ENCODE data around the gene PHAF1. TPM values are rescaled to one million over a fixed set of nuclear protein-coding genes. Genes with fewer than 3 reads are reported as not detected.

Gene PHAF1
- total and polyA plus RNA-seq, 4 donors: 15.5 to 32.2 (median 24.1) TPM

GRCh38 chr16:67197704-67198103, 88.0 kb downstream of the PHAF1 start:
- WGBS (ENCODE audit: insufficient coverage): 74% methylated on average over 5 of the region's 6 CpGs
- H3K36me3 ChIP-seq (ENCODE audit: control insufficient read depth, insufficient read depth, low read length): peaks cover 88% of the 10 kb centered on the region

More at GRCh38 chr16:67197704-67198103, 88.0 kb downstream of the PHAF1 start:
- Histone ChIP-seq H3K4me3 (ENCODE audit: low read depth, low read length) (no peak overlapping the region), H3K4me1 (ENCODE audit: control insufficient read depth, insufficient read depth, low read length) (peaks cover 25% of the 10 kb centered on the region), H3K9me3 (ENCODE audit: control insufficient read depth, insufficient read depth, low read length) (no peaks in the 10 kb centered on the region), H3K27me3 (ENCODE audit: control insufficient read depth, insufficient read depth, low read length) (no peaks in the 10 kb centered on the region), H3K27ac (ENCODE audit: low read depth, low read length) (no peak overlapping the region)
- DNase-seq (ENCODE audit: low read depth in 4 of 6, low spot score in 6 of 6): no peak

Other genes with a start within 250 kb of the PHAF1 start
- 10 to 100 TPM; 11.4 to 13.2 TPM for gene PDP2, start 229.4 kb upstream of the PHAF1 start, total RNA-seq
- gene PDP2, start 229.4 kb upstream of the PHAF1 start, polyA plus RNA-seq (ENCODE audit: insufficient read length in 2 of 2): 10 to 100 TPM; 12.7 to 14.4 TPM
- gene CDH16, start 191.1 kb upstream of the PHAF1 start, total RNA-seq: not detected
- 1 to 10 TPM in 1 of 2 donors, under 1 TPM in 1; 0.67 to 1.8 TPM for gene CDH16, start 191.1 kb upstream of the PHAF1 start, polyA plus RNA-seq (ENCODE audit: insufficient read length in 2 of 2)
- 1 to 10 TPM; 1.8 to 6.0 TPM for gene RRAD, start 184.4 kb upstream of the PHAF1 start, total RNA-seq
- gene RRAD, start 184.4 kb upstream of the PHAF1 start, polyA plus RNA-seq (ENCODE audit: insufficient read length in 2 of 2): 1 to 10 TPM; 1.3 to 2.3 TPM
- gene CIAO2B, start 175.5 kb upstream of the PHAF1 start, total RNA-seq: 100 to 1,000 TPM in 1 of 2 donors, 10 to 100 TPM in 1; 52.7 to 121 TPM
- 100 to 1,000 TPM; 134 to 138 TPM for gene CIAO2B, start 175.5 kb upstream of the PHAF1 start, polyA plus RNA-seq (ENCODE audit: insufficient read length in 2 of 2)
- gene CES2, start 174.4 kb upstream of the PHAF1 start, total RNA-seq: 10 to 100 TPM; 22.9 to 41.5 TPM
- gene CES2, start 174.4 kb upstream of the PHAF1 start, polyA plus RNA-seq (ENCODE audit: insufficient read length in 2 of 2): 10 to 100 TPM; 42.0 to 50.2 TPM
- 1 to 10 TPM in 1 of 2 donors, under 1 TPM in 1; 0.99 to 2.1 TPM for gene CES3, start 148.7 kb upstream of the PHAF1 start, total RNA-seq
- gene CES3, start 148.7 kb upstream of the PHAF1 start, polyA plus RNA-seq (ENCODE audit: insufficient read length in 2 of 2): 1 to 10 TPM; 1.1 to 1.8 TPM
- 10 to 100 TPM in 1 of 2 donors, 1 to 10 TPM in 1; 9.8 to 22.5 TPM for gene CES4A, start 121.4 kb upstream of the PHAF1 start, total RNA-seq
- 10 to 100 TPM; 18.5 to 48.6 TPM for gene CES4A, start 121.4 kb upstream of the PHAF1 start, polyA plus RNA-seq (ENCODE audit: insufficient read length in 2 of 2)
- 10 to 100 TPM; 45.4 to 59.4 TPM for gene CBFB, start 80.8 kb upstream of the PHAF1 start, total RNA-seq
- gene CBFB, start 80.8 kb upstream of the PHAF1 start, polyA plus RNA-seq (ENCODE audit: insufficient read length in 2 of 2): 10 to 100 TPM; 36.1 to 38.6 TPM
- 10 to 100 TPM; 10.8 to 34.9 TPM for gene B3GNT9, start 41.1 kb downstream of the PHAF1 start, total RNA-seq
- gene B3GNT9, start 41.1 kb downstream of the PHAF1 start, polyA plus RNA-seq (ENCODE audit: insufficient read length in 2 of 2): 10 to 100 TPM in 1 of 2 donors, 1 to 10 TPM in 1; 6.2 to 11.1 TPM
- gene TRADD, start 50.0 kb downstream of the PHAF1 start, total RNA-seq: 10 to 100 TPM; 12.1 to 13.9 TPM
- 10 to 100 TPM; 11.6 to 17.0 TPM for gene TRADD, start 50.0 kb downstream of the PHAF1 start, polyA plus RNA-seq (ENCODE audit: insufficient read length in 2 of 2)
- gene FBXL8, start 50.0 kb downstream of the PHAF1 start, total RNA-seq: 1 to 10 TPM; 1.9 to 3.9 TPM
- 1 to 10 TPM; 1.8 to 5.3 TPM for gene FBXL8, start 50.0 kb downstream of the PHAF1 start, polyA plus RNA-seq (ENCODE audit: insufficient read length in 2 of 2)
- gene HSF4, start 54.8 kb downstream of the PHAF1 start, total RNA-seq: 10 to 100 TPM; 14.0 to 55.0 TPM
- gene HSF4, start 54.8 kb downstream of the PHAF1 start, polyA plus RNA-seq (ENCODE audit: insufficient read length in 2 of 2): 10 to 100 TPM; 28.5 to 54.5 TPM
- 10 to 100 TPM; 14.0 to 17.9 TPM for gene NOL3, start 60.6 kb downstream of the PHAF1 start, total RNA-seq
- gene NOL3, start 60.6 kb downstream of the PHAF1 start, polyA plus RNA-seq (ENCODE audit: insufficient read length in 2 of 2): 10 to 100 TPM; 20.3 to 25.4 TPM
- 10 to 100 TPM; 22.2 to 34.6 TPM for gene MATCAP1, start 74.0 kb downstream of the PHAF1 start, total RNA-seq
- gene MATCAP1, start 74.0 kb downstream of the PHAF1 start, polyA plus RNA-seq (ENCODE audit: insufficient read length in 2 of 2): 100 to 1,000 TPM; 127 to 157 TPM
- gene EXOC3L1, start 80.2 kb downstream of the PHAF1 start, total RNA-seq: 1 to 10 TPM; 1.1 to 2.3 TPM
- 1 to 10 TPM; 5.4 to 5.5 TPM for gene EXOC3L1, start 80.2 kb downstream of the PHAF1 start, polyA plus RNA-seq (ENCODE audit: insufficient read length in 2 of 2)
- 10 to 100 TPM; 16.7 to 39.4 TPM for gene E2F4, start 82.2 kb downstream of the PHAF1 start, total RNA-seq
- gene E2F4, start 82.2 kb downstream of the PHAF1 start, polyA plus RNA-seq (ENCODE audit: insufficient read length in 2 of 2): 10 to 100 TPM; 42.1 to 53.5 TPM
- gene ELMO3, start 89.2 kb downstream of the PHAF1 start, total RNA-seq: 1 to 10 TPM in 1 of 2 donors, under 1 TPM in 1; 0.10 to 1.2 TPM
- gene ELMO3, start 89.2 kb downstream of the PHAF1 start, polyA plus RNA-seq (ENCODE audit: insufficient read length in 2 of 2): 1 to 10 TPM; 1.5 to 2.9 TPM
- gene TMEM208, start 117.2 kb downstream of the PHAF1 start, total RNA-seq: 10 to 100 TPM; 18.8 to 39.9 TPM
- 10 to 100 TPM; 51.5 to 57.4 TPM for gene TMEM208, start 117.2 kb downstream of the PHAF1 start, polyA plus RNA-seq (ENCODE audit: insufficient read length in 2 of 2)
- 10 to 100 TPM in 1 of 2 donors, 1 to 10 TPM in 1; 5.4 to 21.5 TPM for gene FHOD1, start 137.5 kb downstream of the PHAF1 start, total RNA-seq
- 10 to 100 TPM; 23.9 to 34.3 TPM for gene FHOD1, start 137.5 kb downstream of the PHAF1 start, polyA plus RNA-seq (ENCODE audit: insufficient read length in 2 of 2)
- gene SLC9A5, start 139.0 kb downstream of the PHAF1 start, total RNA-seq: 1 to 10 TPM; 1.4 to 1.7 TPM
- gene SLC9A5, start 139.0 kb downstream of the PHAF1 start, polyA plus RNA-seq (ENCODE audit: insufficient read length in 2 of 2): 1 to 10 TPM; 6.1 to 9.1 TPM
- 10 to 100 TPM in 1 of 2 donors, 1 to 10 TPM in 1; 6.0 to 10.9 TPM for gene PLEKHG4, start 169.6 kb downstream of the PHAF1 start, total RNA-seq
- 1 to 10 TPM; 5.5 to 6.1 TPM for gene PLEKHG4, start 169.6 kb downstream of the PHAF1 start, polyA plus RNA-seq (ENCODE audit: insufficient read length in 2 of 2)
- gene KCTD19, start 216.8 kb downstream of the PHAF1 start, total RNA-seq: under 1 TPM; 0.50 to 0.99 TPM
- 1 to 10 TPM; 2.2 to 2.7 TPM for gene KCTD19, start 216.8 kb downstream of the PHAF1 start, polyA plus RNA-seq (ENCODE audit: insufficient read length in 2 of 2)
- gene LRRC36, start 216.9 kb downstream of the PHAF1 start, total RNA-seq: 1 to 10 TPM; 4.3 to 4.6 TPM
- gene LRRC36, start 216.9 kb downstream of the PHAF1 start, polyA plus RNA-seq (ENCODE audit: insufficient read length in 2 of 2): 10 to 100 TPM in 1 of 2 donors, 1 to 10 TPM in 1; 7.1 to 10.9 TPM